Natural killer cell (primary cell): ENCODE measurements around the gene NDST1. TPM values are rescaled to one million over a fixed set of nuclear protein-coding genes. Genes with fewer than 3 reads are reported as not detected.

Source experiments
- ATAC-seq, 3 donors: fragments of 150-1000 bp in 2 of 3; fragments of 200-7000 bp in 1 of 3; cut with Tn5 transposase; 1 replicate in 1 of 3; 2 replicates in 2 of 3; pipeline ENCODE4 v1.10.0; 2021; ENCODE audit warnings: mild to moderate bottlenecking in 2 of 3, moderate library complexity in 2 of 3
- DNase-seq, 2 donors: peaks; one replicate each; pipeline versions ENCODE4 v3.0.0 to v3.0.0-alpha.2; 2013 to 2021; ENCODE audit warnings: mixed read lengths in 1 of 2
- H3K27ac ChIP-seq: one replicate; pipeline ENCODE4 v1.5.1; 2013; ENCODE audit warnings: mild to moderate bottlenecking, low read length
- H3K27me3 ChIP-seq: one replicate; pipeline ENCODE4 v1.6.1; 2013; ENCODE audit warnings: low read length; ENCODE audit not compliant: control insufficient read depth, insufficient read depth
- H3K36me3 ChIP-seq: one replicate; pipeline ENCODE4 v1.6.1; 2013; ENCODE audit warnings: low read length; ENCODE audit not compliant: control insufficient read depth, insufficient read depth
- H3K4me1 ChIP-seq: one replicate; pipeline ENCODE4 v1.6.1; 2013; ENCODE audit warnings: low read length; ENCODE audit not compliant: control insufficient read depth, insufficient read depth
- H3K4me3 ChIP-seq: one replicate; pipeline ENCODE4 v1.5.1; 2013; ENCODE audit warnings: low read length
- H3K9me3 ChIP-seq: one replicate; pipeline ENCODE4 v1.6.1; 2013; ENCODE audit warnings: low read length; ENCODE audit not compliant: control insufficient read depth, insufficient read depth
- H3K27ac Mint-ChIP-seq, 2 donors: one replicate each; pipeline ENCODE4 v1.8.0; 2022; ENCODE audit warnings: mild to moderate bottlenecking in 2 of 2, mixed read lengths in 2 of 2, moderate library complexity in 1 of 2
- H3K27me3 Mint-ChIP-seq, 2 donors: one replicate each; pipeline ENCODE4 v1.8.0; 2022; ENCODE audit warnings: low read depth in 2 of 2, mixed read lengths in 2 of 2
- H3K36me3 Mint-ChIP-seq: one replicate; pipeline ENCODE4 v1.8.0; 2022; ENCODE audit warnings: mixed read lengths
- H3K4me1 Mint-ChIP-seq, 2 donors: one replicate each; pipeline ENCODE4 v1.8.0; 2022; ENCODE audit warnings: mixed read lengths in 2 of 2
- H3K4me3 Mint-ChIP-seq: one replicate; pipeline ENCODE4 v1.8.0; 2022; ENCODE audit warnings: mild to moderate bottlenecking, moderate library complexity, mixed read lengths
- H3K9me3 Mint-ChIP-seq, 2 donors: one replicate each; pipeline ENCODE4 v1.8.0; 2022; ENCODE audit warnings: mixed read lengths in 2 of 2
- WGBS: methylation state at CpG from one replicate; pipeline ENCODE4 v1.1.7; 2013; ENCODE audit warnings: missing lambda C conversion rate; ENCODE audit not compliant: insufficient coverage; 5-methylcytosine and 5-hydroxymethylcytosine counted together
- intact Hi-C: fragments of 100-400 bp; cut with micrococcal nuclease; formaldehyde crosslinking; loops from one replicate; pipeline ENCODE4 v1.14.2; 2022
- total RNA-seq, 4 donors: library from RNA; stranded (reverse); fragments of 120-200 nt in 1 of 4; gene quantifications; one replicate each; pipeline versions ENCODE4 v1.2.3 to v1.2.4, GENCODE V29; 2013 to 2022
- TF ChIP-seq, protein P1 (sequence below): fragments of 200-600 bp; IDR thresholded peaks from one replicate; pipeline ENCODE4 v1.8.0; 2022; ENCODE audit warnings: antibody characterized with exemption

The NDST1 gene
- total RNA-seq, 3 donors from 2014 or later (not counting 1 experiment from before 2014, with no cell fraction given), result 2.8 to 12.3 (median 4.3) TPM

DNA sequence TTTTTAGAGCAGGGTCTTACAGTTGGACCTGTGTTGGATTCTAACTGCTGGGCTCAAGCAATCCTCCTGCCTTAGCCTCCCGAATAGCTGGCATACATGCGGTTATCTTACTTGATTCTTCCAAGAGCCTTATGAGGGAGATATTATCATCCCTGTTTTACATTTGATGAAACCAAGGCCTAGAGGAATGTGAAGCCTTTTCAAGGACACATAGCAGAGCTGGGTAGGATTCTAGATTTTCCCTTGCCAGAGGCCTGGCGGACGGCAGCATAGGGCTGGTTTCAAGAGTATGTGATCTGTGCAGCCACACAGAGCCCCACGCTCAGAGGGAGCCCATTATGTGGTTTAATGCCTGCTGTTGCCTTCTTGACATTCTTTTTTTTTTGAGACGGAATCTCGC lies 24.2 kb downstream of the NDST1 start:
- Mint-ChIP-seq H3K27me3 (no peaks in the 10 kb centered on the region), H3K4me3 (no peak overlapping the region), H3K27ac (no peak overlapping the region), H3K36me3 (no peaks in the 10 kb centered on the region), H3K4me1 (peaks cover 4 to 5% of the 10 kb centered on the region in 2 donors), H3K9me3 (no peaks in the 10 kb centered on the region)
- DNase-seq (no peak), ATAC-seq (no peak)
- Histone ChIP-seq H3K36me3 (no peaks in the 10 kb centered on the region), H3K9me3 (no peaks in the 10 kb centered on the region), H3K27me3 (no peaks in the 10 kb centered on the region), H3K4me3 (no peak overlapping the region), H3K4me1 (peaks cover 9% of the 10 kb centered on the region), H3K27ac (no peak overlapping the region)
- intact Hi-C loops, result no loop called here
- 93% methylated on average over 7 of the region's 7 CpGs for WGBS
- TF ChIP-seq, protein P1, sequence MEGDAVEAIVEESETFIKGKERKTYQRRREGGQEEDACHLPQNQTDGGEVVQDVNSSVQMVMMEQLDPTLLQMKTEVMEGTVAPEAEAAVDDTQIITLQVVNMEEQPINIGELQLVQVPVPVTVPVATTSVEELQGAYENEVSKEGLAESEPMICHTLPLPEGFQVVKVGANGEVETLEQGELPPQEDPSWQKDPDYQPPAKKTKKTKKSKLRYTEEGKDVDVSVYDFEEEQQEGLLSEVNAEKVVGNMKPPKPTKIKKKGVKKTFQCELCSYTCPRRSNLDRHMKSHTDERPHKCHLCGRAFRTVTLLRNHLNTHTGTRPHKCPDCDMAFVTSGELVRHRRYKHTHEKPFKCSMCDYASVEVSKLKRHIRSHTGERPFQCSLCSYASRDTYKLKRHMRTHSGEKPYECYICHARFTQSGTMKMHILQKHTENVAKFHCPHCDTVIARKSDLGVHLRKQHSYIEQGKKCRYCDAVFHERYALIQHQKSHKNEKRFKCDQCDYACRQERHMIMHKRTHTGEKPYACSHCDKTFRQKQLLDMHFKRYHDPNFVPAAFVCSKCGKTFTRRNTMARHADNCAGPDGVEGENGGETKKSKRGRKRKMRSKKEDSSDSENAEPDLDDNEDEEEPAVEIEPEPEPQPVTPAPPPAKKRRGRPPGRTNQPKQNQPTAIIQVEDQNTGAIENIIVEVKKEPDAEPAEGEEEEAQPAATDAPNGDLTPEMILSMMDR, result no peak

DNA sequence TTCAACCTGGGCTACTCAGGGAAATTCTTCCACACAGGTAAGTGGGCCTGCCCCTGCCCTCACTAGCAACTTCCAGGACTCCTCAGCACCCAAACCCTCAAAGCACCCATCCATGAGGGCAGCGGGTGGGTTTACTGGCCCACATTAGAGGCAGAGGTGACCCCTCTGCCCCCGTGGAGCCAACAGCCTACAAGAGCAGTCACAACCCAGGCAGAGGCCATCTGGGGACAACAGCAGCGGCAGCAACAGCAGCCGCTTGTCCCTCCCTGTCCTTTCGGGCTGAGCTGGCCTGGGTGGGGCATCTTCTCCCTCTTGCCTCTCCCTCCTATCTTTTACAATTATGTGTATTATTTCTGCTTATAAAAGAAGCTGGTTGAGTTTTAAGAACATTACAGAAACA lies 25.1 kb downstream of the NDST1 start:
- TF ChIP-seq, protein P1, result no peak
- Mint-ChIP-seq H3K4me1 (no peaks in the 10 kb centered on the region), H3K27me3 (no peaks in the 10 kb centered on the region), H3K4me3 (no peak overlapping the region), H3K9me3 (no peaks in the 10 kb centered on the region), H3K36me3 (no peaks in the 10 kb centered on the region), H3K27ac (no peak overlapping the region)
- Histone ChIP-seq H3K9me3 (no peaks in the 10 kb centered on the region), H3K4me3 (no peak overlapping the region), H3K27me3 (no peaks in the 10 kb centered on the region), H3K36me3 (no peaks in the 10 kb centered on the region), H3K27ac (no peak overlapping the region), H3K4me1 (peaks cover 2% of the 10 kb centered on the region)
- ATAC-seq (no peak), DNase-seq (no peak)
- intact Hi-C loops, result no loop called here
- WGBS, result 91% methylated on average over 5 of the region's 5 CpGs

DNA sequence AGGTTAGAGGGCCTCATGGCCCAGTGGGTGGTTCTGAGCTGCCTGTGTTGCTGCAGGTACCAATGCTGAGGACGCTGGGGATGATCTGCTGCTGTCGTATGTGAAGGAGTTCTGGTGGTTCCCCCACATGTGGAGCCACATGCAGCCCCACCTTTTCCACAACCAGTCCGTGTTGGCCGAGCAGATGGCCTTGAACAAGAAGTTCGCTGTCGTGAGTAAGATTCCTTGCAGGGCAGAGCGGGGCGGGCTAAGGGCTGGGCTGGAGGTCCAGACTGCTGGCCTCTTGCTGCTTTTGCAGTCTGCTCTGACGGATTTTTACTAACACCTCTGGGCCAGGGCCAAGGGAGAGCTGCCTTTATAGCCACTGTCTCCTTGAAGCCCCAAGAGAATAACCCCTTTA lies 26.9 kb downstream of the NDST1 start:
- no peaks in the 10 kb centered on the region for H3K27me3 ChIP-seq
- Mint-ChIP-seq H3K27me3 (no peaks in the 10 kb centered on the region), H3K36me3 (no peaks in the 10 kb centered on the region), H3K9me3 (no peaks in the 10 kb centered on the region), H3K4me1 (no peaks in the 10 kb centered on the region), H3K4me3 (no peak overlapping the region), H3K27ac (no peak overlapping the region)
- ATAC-seq, result no peak
- H3K36me3 ChIP-seq, result no peaks in the 10 kb centered on the region
- no peak overlapping the region for H3K4me3 ChIP-seq
- WGBS, result 91% methylated on average over 9 of the region's 9 CpGs
- H3K4me1 ChIP-seq, result no peaks in the 10 kb centered on the region
- H3K27ac ChIP-seq, result no peak overlapping the region
- intact Hi-C loops, result no loop called here
- no peak for DNase-seq
- H3K9me3 ChIP-seq, result no peaks in the 10 kb centered on the region
- TF ChIP-seq, protein P1, result no peak

DNA sequence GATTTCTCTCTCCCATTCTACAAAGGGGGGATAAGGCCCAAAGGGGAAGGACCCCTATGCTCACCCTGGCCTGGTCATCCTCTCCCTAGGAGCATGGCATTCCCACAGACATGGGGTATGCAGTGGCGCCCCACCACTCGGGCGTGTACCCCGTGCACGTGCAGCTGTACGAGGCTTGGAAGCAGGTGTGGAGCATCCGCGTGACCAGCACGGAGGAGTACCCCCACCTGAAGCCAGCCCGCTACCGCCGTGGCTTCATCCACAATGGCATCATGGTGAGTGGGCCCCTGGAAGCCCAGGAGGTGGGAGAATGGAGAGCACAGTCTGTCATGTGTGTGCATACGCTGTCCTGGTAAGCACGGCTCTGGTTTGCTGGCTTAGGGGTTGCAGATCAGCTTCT lies 27.7 kb downstream of the NDST1 start:
- intact Hi-C loops, result no loop called here
- no peak overlapping the region for H3K27ac ChIP-seq
- TF ChIP-seq, protein P1, result no peak
- H3K36me3 Mint-ChIP-seq, result no peaks in the 10 kb centered on the region
- no peaks in the 10 kb centered on the region for H3K9me3 Mint-ChIP-seq
- H3K36me3 ChIP-seq, result no peaks in the 10 kb centered on the region
- WGBS, result 96% methylated on average over 14 of the region's 14 CpGs
- H3K4me1 Mint-ChIP-seq, result no peaks in the 10 kb centered on the region
- H3K9me3 ChIP-seq, result no peaks in the 10 kb centered on the region
- DNase-seq, result no peak
- H3K27me3 ChIP-seq, result no peaks in the 10 kb centered on the region
- H3K4me3 ChIP-seq, result no peak overlapping the region
- ATAC-seq, result no peak
- no peaks in the 10 kb centered on the region for H3K4me1 ChIP-seq
- no peak overlapping the region for H3K27ac Mint-ChIP-seq
- no peaks in the 10 kb centered on the region for H3K27me3 Mint-ChIP-seq
- H3K4me3 Mint-ChIP-seq, result no peak overlapping the region
